CD4-positive, alpha-beta T cell treated with Interleukin-15 for 4 hours (primary cell): ENCODE measurements around the gene NDRG3.

Experiments
- DNase-seq: peaks from one replicate; pipeline ENCODE4 v3.0.0-alpha.2; 2020; ENCODE audit warnings: low spot score

NDRG3 gene

DNA sequence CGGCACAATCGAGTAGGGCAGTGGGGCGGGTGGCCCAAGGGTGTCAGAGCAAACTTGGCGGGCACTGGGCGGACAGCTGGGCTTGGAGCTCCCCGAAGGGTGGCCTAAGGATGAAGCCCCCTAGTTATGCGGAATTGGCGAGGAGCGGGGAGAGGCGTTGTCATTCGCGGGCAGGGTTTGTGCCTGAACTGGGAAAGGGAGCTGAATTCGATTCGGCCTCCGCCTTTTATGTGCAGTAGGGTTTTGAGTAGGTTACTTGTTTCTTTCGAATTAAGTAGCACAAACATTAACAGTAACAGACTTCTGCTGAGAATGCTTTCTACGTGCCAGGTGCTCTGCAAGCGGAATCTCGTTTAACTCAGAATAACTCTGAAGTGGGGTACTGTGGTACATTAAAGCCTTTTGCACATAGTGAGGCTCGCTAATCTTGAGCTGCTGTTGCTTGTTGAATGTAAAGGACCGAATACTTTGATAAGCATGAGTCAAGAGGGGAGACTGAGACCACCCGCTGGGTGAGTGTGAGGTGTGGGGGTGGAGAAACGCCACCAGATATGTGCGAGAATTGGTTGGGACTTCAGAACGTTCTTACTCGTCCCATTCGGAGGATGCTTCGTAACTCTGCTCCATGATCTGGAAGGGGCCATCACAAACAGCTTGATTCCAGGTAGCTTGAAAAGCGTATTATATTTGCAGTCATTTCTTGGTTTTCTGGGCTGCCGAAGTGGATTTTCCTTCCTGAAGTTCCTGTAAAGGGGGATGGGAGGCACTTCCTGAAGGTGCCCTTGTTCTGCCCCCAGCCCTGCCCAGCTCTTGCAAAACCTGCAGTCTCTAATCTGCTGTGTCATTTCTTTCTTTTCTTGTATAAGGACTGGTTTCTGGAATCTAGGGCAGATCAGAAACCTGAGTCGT lies 139.5 kb downstream of the NDRG3 start:
- peak; percentile 17 for DNase-seq

GRCh38 chr20:36605399-36606157 lies 140.3 kb downstream of the NDRG3 start, which contains the start of gene RAB5IF:
TSS of gene RAB5IF (plus strand) at chr20:36605779. CDS start at chr20:36605952, 173 bp downstream.
- peak; percentile 99 for DNase-seq

- DNase-seq, result peak; percentile 51
Measured at GRCh38 chr20:36604952-36605398, 140.9 kb downstream of the NDRG3 start.
